Mammary epithelial cell (primary cell): Measurements from ENCODE around the gene MSI2.

Experiments
- CTCF ChIP-seq, 2 donors: IDR thresholded peaks in 1 of 2; conservative IDR thresholded peaks in 1 of 2; 2 replicates each; pipeline ENCODE4 v1.5.1; 2011 to 2012; ENCODE audit warnings: inconsistent platforms in 2 of 2, low read length in 2 of 2, mild to moderate bottlenecking in 2 of 2, control low read depth in 1 of 2, low read depth in 1 of 2; ENCODE audit not compliant: insufficient read depth in 1 of 2; ENCODE audit errors: extremely low read depth in 1 of 2
- EZH2 ChIP-seq: IDR thresholded peaks from 2 replicates; pipeline ENCODE4 v1.6.1; 2012; ENCODE audit warnings: low read length, inconsistent platforms, borderline replicate concordance

GRCh38 chr17:57381498-57381897 is 125.2 kb downstream of the MSI2 start:
- no peak for TF ChIP-seq CTCF (conservative IDR thresholded peaks at IDR 0.05 in 1 of 2, IDR thresholded peaks at IDR 0.05 in 1 of 2; ENCODE audit: extremely low read depth in 1 of 2, insufficient read depth in 1 of 2, low read depth in 1 of 2, low read length in 2 of 2)
- TF ChIP-seq EZH2 = no peak
